Measurements from ENCODE around the gene RAD23B. TPM values are rescaled to one million over a fixed set of nuclear protein-coding genes. Genes with fewer than 3 reads are reported as not detected.

Gene RAD23B
- total and polyA plus RNA-seq, 5 donors: 47.5 to 95.0 (median 89.5) TPM

DNA sequence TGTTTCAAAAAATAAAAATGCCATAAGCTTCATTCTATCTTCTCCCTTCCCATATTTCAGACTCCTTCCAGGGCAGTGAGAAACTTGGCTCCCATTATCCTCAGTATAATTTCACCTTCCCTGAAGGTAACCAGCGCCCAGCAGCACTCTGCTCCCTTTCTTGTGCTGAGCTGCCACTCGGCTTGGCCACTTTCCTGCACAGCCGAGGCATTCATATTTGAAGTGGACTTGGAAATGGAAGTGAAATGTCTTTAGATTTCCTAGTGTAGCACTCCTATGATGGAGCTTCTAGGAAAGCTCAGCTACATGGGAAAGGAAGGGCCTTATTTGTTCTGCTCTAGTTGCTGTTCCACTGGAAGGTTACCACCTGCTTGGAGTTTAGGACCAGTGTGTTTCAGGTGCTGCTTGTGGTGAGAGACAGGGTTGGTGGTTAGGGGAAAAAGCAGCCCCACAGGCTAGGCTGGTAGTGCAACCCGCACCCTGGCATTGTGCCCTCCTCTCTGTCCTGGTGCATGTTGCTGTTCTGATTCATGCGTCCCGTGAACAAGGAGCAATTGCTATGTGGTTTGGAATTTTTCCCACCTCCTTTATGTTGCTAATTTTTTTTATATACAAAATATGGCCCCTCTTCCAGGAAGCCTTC, 53.8 kb downstream of the RAD23B start:
- H3K27me3 ChIP-seq (ENCODE audit: control insufficient read depth, insufficient read depth): no peaks in the 10 kb centered on the region
- H3K4me3 ChIP-seq (ENCODE audit: low read length): no peak overlapping the region
- peak overlapping the region; percentile 15 for H3K27ac ChIP-seq (ENCODE audit: low read length)
- H3K9me3 ChIP-seq (ENCODE audit: control insufficient read depth, low read length): no peaks in the 10 kb centered on the region
- peak; percentile 21 to 23 for ATAC-seq
- H3K4me1 ChIP-seq (ENCODE audit: control insufficient read depth, insufficient read depth, low read length): no peaks in the 10 kb centered on the region
- 62% methylated on average over 6 of the region's 6 CpGs for WGBS
- DNase-seq: no peak
- intact Hi-C loops (cut with DNase I): loop anchor here in 1 of 4 donors (10.0 kb wide), 1 partner anchor 52 kb away; the partner anchor contains the start of gene RAD23B

DNA sequence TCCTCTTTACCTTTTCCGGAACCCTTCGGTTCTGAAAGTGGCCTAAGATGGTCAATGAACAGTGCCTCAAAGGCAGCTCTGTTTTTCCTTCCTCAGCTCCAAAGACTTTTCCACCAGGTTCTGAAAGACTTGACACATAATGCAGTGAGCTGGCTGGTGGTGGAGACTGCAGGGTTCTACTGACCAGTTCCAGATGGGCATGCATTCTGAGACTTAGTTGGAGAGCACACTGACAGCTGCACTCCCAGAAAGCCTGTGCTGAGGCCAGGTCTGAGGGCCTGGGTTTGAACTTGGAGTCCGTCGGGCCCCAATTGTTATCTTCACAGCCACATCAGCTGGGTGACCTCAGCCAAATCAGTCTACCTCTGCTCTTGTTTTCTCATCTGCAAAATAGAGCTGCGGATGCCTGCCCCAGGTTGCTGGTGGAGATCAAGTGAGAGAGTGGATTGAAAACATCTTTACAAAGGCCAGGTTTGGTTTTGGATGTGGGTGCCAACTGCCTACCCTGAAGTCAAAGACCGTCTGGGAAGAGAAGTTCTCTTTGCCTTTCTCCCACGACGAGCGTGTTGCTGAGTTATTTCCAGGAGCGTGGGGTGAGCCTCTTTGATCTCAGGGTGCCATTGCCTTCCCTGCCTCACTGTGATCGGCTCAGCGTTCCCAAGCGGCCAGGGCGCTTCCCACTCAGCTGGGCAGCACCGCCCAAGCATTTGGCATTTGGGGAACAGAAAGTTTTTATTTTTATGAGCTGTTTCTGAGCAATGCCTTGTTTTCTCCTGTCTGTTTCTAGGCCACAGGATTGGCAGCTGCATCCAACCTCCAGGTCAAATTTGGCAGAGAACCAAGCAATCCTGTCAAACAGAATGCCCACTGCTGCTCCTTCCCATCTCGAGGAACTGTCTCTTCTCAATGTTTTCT, 54.9 kb downstream of the RAD23B start:
- WGBS: 62% methylated on average over 16 of the region's 16 CpGs
- intact Hi-C loops (cut with DNase I): loop anchor here in 1 of 4 donors (10.0 kb wide), 1 partner anchor 53 kb away; the partner anchor contains the start of gene RAD23B
- Histone ChIP-seq H3K9me3 (ENCODE audit: control insufficient read depth, low read length) (no peaks in the 10 kb centered on the region), H3K4me1 (ENCODE audit: control insufficient read depth, insufficient read depth, low read length) (no peaks in the 10 kb centered on the region), H3K27ac (ENCODE audit: low read length) (no peak overlapping the region), H3K27me3 (ENCODE audit: control insufficient read depth, insufficient read depth) (no peaks in the 10 kb centered on the region), H3K4me3 (ENCODE audit: low read length) (no peak overlapping the region)
- peak in 1 of 2 donors; percentile 6 for ATAC-seq
- DNase-seq: no peak

DNA sequence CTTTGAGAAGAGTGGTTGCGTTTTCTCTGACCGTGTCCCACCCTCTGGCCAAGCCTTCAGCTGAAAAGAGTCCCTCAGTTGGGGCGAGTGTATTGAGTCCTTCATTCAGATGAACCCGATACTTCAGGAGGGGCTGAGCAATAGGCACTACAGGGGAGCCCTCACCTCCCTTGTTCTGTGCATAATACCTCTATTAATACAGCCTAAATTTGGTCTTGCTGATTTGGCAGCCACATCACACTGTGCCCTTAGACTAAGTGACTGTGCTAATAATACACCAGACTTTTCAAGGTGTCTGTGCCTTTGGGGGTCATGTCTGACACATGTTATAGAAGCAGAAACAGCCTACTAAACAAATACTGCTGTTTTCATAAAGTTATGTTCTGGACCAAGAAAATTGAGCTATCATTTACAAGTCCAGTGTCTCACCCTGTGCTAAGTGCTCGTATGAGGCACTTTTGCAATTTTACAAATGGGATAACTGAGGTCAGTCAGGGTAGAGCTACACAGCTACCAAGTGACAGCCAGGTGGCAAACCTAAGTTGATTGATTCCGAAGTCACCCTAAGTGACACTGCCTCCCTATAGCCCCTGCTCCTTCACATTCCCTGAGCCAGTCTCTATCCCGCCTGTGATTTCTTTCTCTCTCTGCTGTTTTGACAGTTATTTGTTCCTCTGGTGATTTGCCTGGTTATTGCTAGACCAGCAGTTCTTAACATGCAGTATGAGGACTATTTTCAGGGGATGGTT, 56.0 kb downstream of the RAD23B start:
- Histone ChIP-seq H3K9me3 (ENCODE audit: control insufficient read depth, low read length) (no peaks in the 10 kb centered on the region), H3K27ac (ENCODE audit: low read length) (no peak overlapping the region), H3K27me3 (ENCODE audit: control insufficient read depth, insufficient read depth) (no peaks in the 10 kb centered on the region), H3K4me1 (ENCODE audit: control insufficient read depth, insufficient read depth, low read length) (no peaks in the 10 kb centered on the region), H3K4me3 (ENCODE audit: low read length) (no peak overlapping the region)
- ATAC-seq (no peak), DNase-seq (no peak)
- WGBS: 95% methylated on average over 7 of the region's 7 CpGs
- intact Hi-C loops (cut with DNase I): loop anchor here in 1 of 4 donors (10.0 kb wide), 1 partner anchor 54 kb away; the partner anchor contains the start of gene RAD23B

DNA sequence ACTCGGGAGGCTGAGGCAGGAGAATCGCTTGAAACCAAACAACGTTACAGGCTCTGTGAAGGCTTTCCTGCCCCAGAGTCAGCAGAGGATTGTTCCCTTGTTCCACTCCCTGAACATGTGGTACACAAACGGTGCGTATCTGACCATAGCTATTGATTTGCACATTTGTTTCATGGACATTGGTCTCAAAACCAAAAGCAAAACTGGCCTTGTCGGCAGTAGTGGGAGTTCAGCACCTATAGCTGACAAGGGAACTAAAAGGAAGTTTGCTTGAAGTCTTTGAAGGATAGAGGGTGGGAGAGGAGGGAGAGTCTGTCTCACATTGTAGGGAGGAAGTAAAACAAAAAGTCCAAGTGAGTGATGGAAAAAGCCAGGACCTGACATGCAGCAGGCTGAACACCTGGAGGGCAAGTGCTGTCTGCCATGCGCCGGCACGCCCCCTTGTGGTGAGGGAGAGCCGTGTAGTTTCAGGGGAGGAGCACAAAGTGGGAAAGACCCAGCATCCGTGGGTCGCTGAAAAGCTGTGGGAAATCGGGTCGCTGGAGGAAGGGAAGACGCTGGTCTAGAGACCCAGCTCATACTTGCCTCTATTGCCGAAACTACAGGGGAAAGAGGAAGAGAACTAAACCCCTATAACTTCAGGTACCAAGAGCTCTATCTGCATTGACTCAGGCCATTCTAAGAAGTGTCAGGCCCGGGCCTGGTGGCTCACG, 58.0 kb downstream of the RAD23B start:
- no peaks in the 10 kb centered on the region for H3K4me1 ChIP-seq (ENCODE audit: control insufficient read depth, insufficient read depth, low read length)
- peak; percentile 69 to 90 (median 87) for DNase-seq
- H3K9me3 ChIP-seq (ENCODE audit: control insufficient read depth, low read length): no peaks in the 10 kb centered on the region
- intact Hi-C loops (cut with DNase I): loop anchor here in 1 of 4 donors (10.0 kb wide), 1 partner anchor 106 kb away; no protein-coding TSS in a partner anchor
- ATAC-seq: peak; percentile 56 to 58
- H3K27ac ChIP-seq (ENCODE audit: low read length): no peak overlapping the region
- no peak overlapping the region for H3K4me3 ChIP-seq (ENCODE audit: low read length)
- WGBS: 46% methylated on average over 18 of the region's 18 CpGs
- no peaks in the 10 kb centered on the region for H3K27me3 ChIP-seq (ENCODE audit: control insufficient read depth, insufficient read depth)

DNA sequence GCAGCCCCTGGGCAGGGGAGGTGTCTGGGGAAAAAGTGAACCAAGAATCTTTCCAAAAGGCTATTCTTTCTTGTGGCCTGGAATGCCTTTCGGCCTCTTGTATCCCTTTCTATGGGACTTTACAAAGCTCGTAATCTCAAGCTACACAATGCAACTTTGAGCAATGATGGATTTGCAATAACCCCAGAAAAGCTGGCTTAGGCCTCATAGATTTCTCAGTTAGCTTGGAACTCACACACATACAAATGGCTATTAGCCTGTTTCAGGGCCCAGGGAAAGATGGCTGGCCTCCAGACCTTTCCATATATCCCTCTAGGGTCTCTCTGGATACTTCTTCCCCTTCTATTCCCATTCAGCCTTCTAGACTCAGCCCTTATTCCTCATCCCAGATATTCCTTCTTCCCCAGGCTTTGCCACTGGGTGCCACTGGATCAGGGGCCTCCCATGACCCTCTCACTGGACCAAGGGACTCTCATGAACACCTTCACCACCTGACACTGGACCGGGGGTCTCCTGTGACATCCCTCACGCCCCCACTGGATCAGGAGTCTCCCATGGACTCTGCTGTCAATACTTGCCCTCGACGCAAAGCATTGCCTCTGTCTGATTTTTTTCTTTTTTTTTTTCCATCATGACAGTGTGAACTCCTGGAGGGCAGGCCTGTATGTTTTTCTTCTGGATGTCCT, 59.5 kb downstream of the RAD23B start:
- Histone ChIP-seq H3K4me3 (ENCODE audit: low read length) (no peak overlapping the region), H3K27me3 (ENCODE audit: control insufficient read depth, insufficient read depth) (no peaks in the 10 kb centered on the region), H3K9me3 (ENCODE audit: control insufficient read depth, low read length) (no peaks in the 10 kb centered on the region), H3K4me1 (ENCODE audit: control insufficient read depth, insufficient read depth, low read length) (no peaks in the 10 kb centered on the region), H3K27ac (ENCODE audit: low read length) (no peak overlapping the region)
- ATAC-seq (no peak), DNase-seq (no peak)
- WGBS: 83% methylated on average over 6 of the region's 6 CpGs
- intact Hi-C loops (cut with DNase I): loop anchor here in 1 of 4 donors (10.0 kb wide), 1 partner anchor 108 kb away; no protein-coding TSS in a partner anchor

DNA sequence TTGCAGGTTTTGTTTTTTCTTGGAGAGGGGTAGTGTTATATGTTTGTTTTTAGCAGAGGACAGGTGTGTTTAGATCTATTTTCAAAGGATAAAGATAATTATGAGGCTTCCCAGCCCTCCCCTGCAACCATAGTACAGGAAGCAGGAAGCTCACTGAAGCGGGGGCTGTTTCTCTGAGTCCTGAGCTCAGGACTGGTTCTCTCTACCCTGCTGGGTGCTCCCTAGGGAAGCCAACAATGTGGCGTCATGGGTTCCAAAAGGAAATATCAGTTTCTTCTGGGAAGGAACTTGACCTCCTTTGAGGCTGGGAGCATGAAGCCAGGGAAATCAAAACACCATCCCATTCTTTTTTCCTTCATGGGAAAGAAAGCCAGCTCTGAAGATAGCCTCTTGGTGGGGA, 62.2 kb downstream of the RAD23B start:
- Histone ChIP-seq H3K4me1 (ENCODE audit: control insufficient read depth, insufficient read depth, low read length) (no peaks in the 10 kb centered on the region), H3K27me3 (ENCODE audit: control insufficient read depth, insufficient read depth) (no peaks in the 10 kb centered on the region), H3K9me3 (ENCODE audit: control insufficient read depth, low read length) (no peaks in the 10 kb centered on the region), H3K27ac (ENCODE audit: low read length) (no peak overlapping the region), H3K4me3 (ENCODE audit: low read length) (no peak overlapping the region)
- ATAC-seq (peak; percentile 19 to 79), DNase-seq (peak in 2 of 3 donors; percentile 41 to 57)
- WGBS: 35% methylated on average over 2 of the region's 2 CpGs
- intact Hi-C loops (cut with DNase I): loop anchor here in 1 of 4 donors (10.0 kb wide), 1 partner anchor 111 kb away; no protein-coding TSS in a partner anchor

DNA sequence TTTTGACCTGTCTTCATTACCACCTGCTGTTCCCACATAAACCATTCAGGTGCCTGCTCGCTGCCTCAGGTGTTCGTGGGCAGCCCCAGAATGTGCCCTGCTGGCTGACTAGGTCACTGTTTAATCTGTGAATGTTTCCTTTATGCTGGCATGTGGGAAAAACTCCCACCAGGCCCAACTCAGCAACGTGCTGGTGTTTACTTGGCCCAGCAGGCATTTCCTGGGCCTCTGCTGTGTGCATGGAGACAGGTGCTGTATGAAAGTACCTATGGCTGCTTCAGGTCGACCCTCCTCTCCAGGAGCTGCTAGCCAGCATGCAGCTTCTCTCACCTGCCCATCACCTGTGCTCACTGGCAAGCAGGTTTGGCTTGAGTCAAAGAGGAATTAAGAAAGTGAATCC, 65.8 kb downstream of the RAD23B start:
- intact Hi-C loops (cut with DNase I): loop anchor here in 1 of 4 donors (10.0 kb wide), 1 partner anchor 114 kb away; no protein-coding TSS in a partner anchor
- ATAC-seq (no peak), DNase-seq (no peak)
- Histone ChIP-seq H3K27ac (ENCODE audit: low read length) (no peak overlapping the region), H3K27me3 (ENCODE audit: control insufficient read depth, insufficient read depth) (no peaks in the 10 kb centered on the region), H3K4me1 (ENCODE audit: control insufficient read depth, insufficient read depth, low read length) (no peaks in the 10 kb centered on the region), H3K4me3 (ENCODE audit: low read length) (no peak overlapping the region), H3K9me3 (ENCODE audit: control insufficient read depth, low read length) (no peaks in the 10 kb centered on the region)
- 48% methylated on average over 4 of the region's 4 CpGs for WGBS

DNA sequence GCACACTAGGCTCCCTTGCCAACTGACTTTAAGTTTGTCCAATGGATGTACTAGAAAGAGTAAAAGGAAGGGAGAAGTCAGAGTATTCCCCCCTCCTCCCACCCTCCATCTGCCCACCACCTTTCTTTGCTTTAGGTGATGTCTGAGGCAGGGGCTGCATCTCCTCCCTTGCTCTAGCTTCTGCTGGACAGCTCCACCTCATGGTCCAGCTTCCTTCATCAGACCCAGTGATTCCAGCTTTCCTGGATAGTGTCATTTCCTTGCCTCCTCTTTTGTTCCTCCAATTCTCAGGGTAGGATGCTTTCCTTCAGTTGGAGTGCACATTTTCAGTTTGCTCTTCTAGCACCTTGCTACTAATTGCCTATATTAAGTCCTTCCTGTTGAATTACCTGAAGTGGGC, 67.4 kb downstream of the RAD23B start:
- intact Hi-C loops (cut with DNase I): no loop called here
- Histone ChIP-seq H3K27me3 (ENCODE audit: control insufficient read depth, insufficient read depth) (no peaks in the 10 kb centered on the region), H3K4me1 (ENCODE audit: control insufficient read depth, insufficient read depth, low read length) (no peaks in the 10 kb centered on the region), H3K4me3 (ENCODE audit: low read length) (no peak overlapping the region), H3K9me3 (ENCODE audit: control insufficient read depth, low read length) (no peaks in the 10 kb centered on the region), H3K27ac (ENCODE audit: low read length) (no peak overlapping the region)
- DNase-seq (no peak), ATAC-seq (no peak)

DNA sequence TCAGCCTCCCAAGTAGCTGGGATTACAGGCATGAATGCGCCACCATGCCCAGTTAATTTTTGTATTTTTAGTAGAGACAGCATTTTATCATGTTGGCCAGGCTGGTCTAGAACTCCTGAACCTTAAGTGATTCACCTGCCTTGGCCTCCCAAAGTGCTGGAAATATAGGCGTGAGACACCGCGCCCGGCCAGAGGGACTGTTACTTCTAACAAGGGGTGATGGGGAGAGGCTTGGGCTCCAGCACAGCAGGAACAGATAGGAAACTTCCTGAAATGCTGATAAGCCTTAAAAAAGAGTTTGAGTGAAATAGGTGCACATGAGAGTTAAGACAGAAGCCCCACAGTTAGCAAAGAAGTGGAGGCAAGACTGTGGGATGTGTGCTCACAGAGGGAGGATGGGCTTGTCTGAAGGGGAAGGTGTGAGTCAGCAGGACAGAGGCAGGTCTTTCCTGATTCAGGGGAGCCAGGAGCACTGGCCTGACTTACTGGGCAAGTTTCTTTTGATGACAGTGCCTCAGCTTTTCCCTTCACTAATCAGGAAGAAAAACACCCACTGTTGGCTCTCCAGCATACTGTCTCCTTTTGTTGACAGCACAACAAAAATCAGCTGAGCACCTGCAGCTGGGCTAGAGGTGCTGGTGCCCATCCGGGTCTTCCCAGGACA, 68.4 kb downstream of the RAD23B start:
- WGBS: 89% methylated on average over 6 of the region's 6 CpGs
- Histone ChIP-seq H3K27ac (ENCODE audit: low read length) (no peak overlapping the region), H3K9me3 (ENCODE audit: control insufficient read depth, low read length) (no peaks in the 10 kb centered on the region), H3K4me1 (ENCODE audit: control insufficient read depth, insufficient read depth, low read length) (no peaks in the 10 kb centered on the region), H3K4me3 (ENCODE audit: low read length) (no peak overlapping the region), H3K27me3 (ENCODE audit: control insufficient read depth, insufficient read depth) (no peaks in the 10 kb centered on the region)
- DNase-seq: no peak
- peak; percentile 45 to 55 for ATAC-seq
- intact Hi-C loops (cut with DNase I): no loop called here
